ENCODE results near the gene KDR. TPM values are rescaled to one million over a fixed set of nuclear protein-coding genes. Genes with fewer than 3 reads are reported as not detected.

Gene KDR
- total RNA-seq, 1 donor from 2014 or later, result 924 TPM

DNA sequence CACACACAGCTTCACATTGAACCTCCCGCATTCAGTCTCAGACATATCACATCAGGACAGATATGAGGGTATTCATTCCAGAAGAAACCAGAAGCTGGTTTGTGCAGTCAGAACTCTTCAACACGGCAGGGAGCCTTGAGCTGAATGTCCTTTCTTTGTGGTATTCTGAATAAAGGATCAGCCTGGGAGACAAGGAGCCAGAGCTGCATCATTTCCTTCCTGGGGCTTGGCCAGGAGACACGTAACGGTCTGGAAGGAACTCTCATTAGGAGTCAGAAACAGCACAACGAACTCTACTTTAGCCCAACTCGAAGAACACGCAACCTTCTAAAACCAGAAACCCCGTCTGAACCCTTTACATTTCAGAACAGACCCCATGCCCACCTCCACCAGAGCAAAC, 46.4 kb downstream of the KDR start:
- Mint-ChIP-seq H3K36me3 (ENCODE audit: low read depth, unreplicated experiment) (peaks cover 54% of the 10 kb centered on the region), H3K9me3 (ENCODE audit: unreplicated experiment) (no peaks in the 10 kb centered on the region), H3K4me3 (ENCODE audit: unreplicated experiment) (peak overlapping the region; percentile 75), H3K27ac (ENCODE audit: unreplicated experiment) (peak overlapping the region; percentile 95), H3K4me1 (ENCODE audit: unreplicated experiment) (peaks cover 61% of the 10 kb centered on the region), H3K27me3 (ENCODE audit: unreplicated experiment) (peaks cover 17% of the 10 kb centered on the region)
- TF ChIP-seq, protein P1, sequence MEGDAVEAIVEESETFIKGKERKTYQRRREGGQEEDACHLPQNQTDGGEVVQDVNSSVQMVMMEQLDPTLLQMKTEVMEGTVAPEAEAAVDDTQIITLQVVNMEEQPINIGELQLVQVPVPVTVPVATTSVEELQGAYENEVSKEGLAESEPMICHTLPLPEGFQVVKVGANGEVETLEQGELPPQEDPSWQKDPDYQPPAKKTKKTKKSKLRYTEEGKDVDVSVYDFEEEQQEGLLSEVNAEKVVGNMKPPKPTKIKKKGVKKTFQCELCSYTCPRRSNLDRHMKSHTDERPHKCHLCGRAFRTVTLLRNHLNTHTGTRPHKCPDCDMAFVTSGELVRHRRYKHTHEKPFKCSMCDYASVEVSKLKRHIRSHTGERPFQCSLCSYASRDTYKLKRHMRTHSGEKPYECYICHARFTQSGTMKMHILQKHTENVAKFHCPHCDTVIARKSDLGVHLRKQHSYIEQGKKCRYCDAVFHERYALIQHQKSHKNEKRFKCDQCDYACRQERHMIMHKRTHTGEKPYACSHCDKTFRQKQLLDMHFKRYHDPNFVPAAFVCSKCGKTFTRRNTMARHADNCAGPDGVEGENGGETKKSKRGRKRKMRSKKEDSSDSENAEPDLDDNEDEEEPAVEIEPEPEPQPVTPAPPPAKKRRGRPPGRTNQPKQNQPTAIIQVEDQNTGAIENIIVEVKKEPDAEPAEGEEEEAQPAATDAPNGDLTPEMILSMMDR (IDR thresholded peaks at IDR 0.05; ENCODE audit: unreplicated experiment), result no peak
- no peak for DNase-seq (ENCODE audit: low spot score)

GRCh38 chr4:55077577-55077976, 47.8 kb downstream of the KDR start:
- no peak overlapping the region for H3K27ac Mint-ChIP-seq (ENCODE audit: unreplicated experiment)
- peaks cover 41% of the 10 kb centered on the region for H3K36me3 Mint-ChIP-seq (ENCODE audit: low read depth, unreplicated experiment)
- no peak for DNase-seq (ENCODE audit: low spot score)
- H3K4me1 Mint-ChIP-seq (ENCODE audit: unreplicated experiment), result peaks cover 46% of the 10 kb centered on the region
- H3K9me3 Mint-ChIP-seq (ENCODE audit: unreplicated experiment), result no peaks in the 10 kb centered on the region
- no peak overlapping the region for H3K4me3 Mint-ChIP-seq (ENCODE audit: unreplicated experiment)
- TF ChIP-seq, protein P1 (IDR thresholded peaks at IDR 0.05; ENCODE audit: unreplicated experiment), result no peak
- H3K27me3 Mint-ChIP-seq (ENCODE audit: unreplicated experiment), result peaks cover 14% of the 10 kb centered on the region

GRCh38 chr4:55075823-55076716, 49.3 kb downstream of the KDR start:
- no peak overlapping the region for H3K4me3 Mint-ChIP-seq (ENCODE audit: unreplicated experiment)
- peak overlapping the region; percentile 43 for H3K27ac Mint-ChIP-seq (ENCODE audit: unreplicated experiment)
- DNase-seq (ENCODE audit: low spot score), result no peak
- peaks cover 14% of the 10 kb centered on the region for H3K27me3 Mint-ChIP-seq (ENCODE audit: unreplicated experiment)
- TF ChIP-seq, protein P1 (IDR thresholded peaks at IDR 0.05; ENCODE audit: unreplicated experiment), result no peak
- no peaks in the 10 kb centered on the region for H3K9me3 Mint-ChIP-seq (ENCODE audit: unreplicated experiment)
- H3K4me1 Mint-ChIP-seq (ENCODE audit: unreplicated experiment), result peaks cover 37% of the 10 kb centered on the region
- H3K36me3 Mint-ChIP-seq (ENCODE audit: low read depth, unreplicated experiment), result peaks cover 28% of the 10 kb centered on the region

DNA sequence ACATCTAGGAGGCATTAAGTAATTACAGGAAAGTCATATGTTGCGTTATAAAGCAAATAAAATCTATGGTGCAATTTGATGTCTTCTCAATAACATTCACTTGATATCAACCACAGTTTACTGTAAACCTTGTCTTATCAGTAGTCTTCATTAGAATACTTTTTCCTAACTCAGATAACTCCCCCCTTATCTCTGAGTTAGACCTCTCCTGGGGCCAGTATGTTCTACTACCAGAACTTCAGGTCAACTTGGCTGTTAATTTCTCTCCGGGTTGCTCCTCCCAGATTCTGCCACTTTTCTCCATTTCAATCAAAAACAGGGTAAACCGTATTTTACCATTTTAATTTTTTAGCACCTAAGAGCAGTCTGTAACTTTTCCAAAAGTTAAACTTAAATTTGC, 50.0 kb downstream of the KDR start:
- Mint-ChIP-seq H3K4me1 (ENCODE audit: unreplicated experiment) (peaks cover 31% of the 10 kb centered on the region), H3K4me3 (ENCODE audit: unreplicated experiment) (no peak overlapping the region), H3K36me3 (ENCODE audit: low read depth, unreplicated experiment) (peaks cover 21% of the 10 kb centered on the region), H3K27ac (ENCODE audit: unreplicated experiment) (no peak overlapping the region), H3K27me3 (ENCODE audit: unreplicated experiment) (peaks cover 18% of the 10 kb centered on the region), H3K9me3 (ENCODE audit: unreplicated experiment) (no peaks in the 10 kb centered on the region)
- TF ChIP-seq, protein P1 (IDR thresholded peaks at IDR 0.05; ENCODE audit: unreplicated experiment), result no peak
- no peak for DNase-seq (ENCODE audit: low spot score)

DNA sequence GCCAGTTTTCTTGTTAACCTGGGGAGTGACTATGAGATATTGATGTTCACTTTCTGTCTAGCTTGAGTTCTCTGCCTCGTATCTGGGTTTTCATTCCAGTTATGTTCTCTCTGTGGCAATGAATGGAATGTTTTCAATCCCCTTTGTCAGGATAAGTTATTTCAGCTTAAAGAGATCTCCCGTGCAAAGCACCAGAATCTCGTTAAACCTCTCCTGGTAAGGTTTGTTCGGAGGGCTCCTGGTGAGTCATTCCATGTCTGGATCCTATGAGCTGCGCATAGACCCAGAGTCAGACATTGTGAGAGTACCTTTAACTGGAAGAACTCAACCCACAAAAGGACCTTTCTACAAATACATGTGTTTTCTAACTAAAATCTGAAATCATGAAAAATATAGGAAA, 51.0 kb downstream of the KDR start:
- no peak for DNase-seq (ENCODE audit: low spot score)
- Mint-ChIP-seq H3K4me3 (ENCODE audit: unreplicated experiment) (no peak overlapping the region), H3K36me3 (ENCODE audit: low read depth, unreplicated experiment) (peaks cover 11% of the 10 kb centered on the region), H3K4me1 (ENCODE audit: unreplicated experiment) (peaks cover 25% of the 10 kb centered on the region), H3K27me3 (ENCODE audit: unreplicated experiment) (peaks cover 9% of the 10 kb centered on the region), H3K9me3 (ENCODE audit: unreplicated experiment) (no peaks in the 10 kb centered on the region), H3K27ac (ENCODE audit: unreplicated experiment) (no peak overlapping the region)
- TF ChIP-seq, protein P1 (IDR thresholded peaks at IDR 0.05; ENCODE audit: unreplicated experiment), result no peak

Measured in endothelial cell (in vitro differentiated cells).